ENCODE data around the gene NOX5.

Gene NOX5

GRCh38 chr15:69072906-69073305, 58.4 kb downstream of the NOX5 start:
- WGBS = 93% methylated on average over 2 of the region's 2 CpGs
- Histone ChIP-seq H3K9ac (ENCODE audit: low read depth, low read length) (no peak overlapping the region), H3K9me3 (ENCODE audit: insufficient read depth, low read depth, low read length) (no peaks in the 10 kb centered on the region), H3K27ac (ENCODE audit: low read depth, low read length) (no peak overlapping the region), H3K36me3 (ENCODE audit: insufficient read depth, low read length) (no peaks in the 10 kb centered on the region), H3K27me3 (ENCODE audit: insufficient read depth, low read length) (peaks cover 35% of the 10 kb centered on the region), H3K4me1 (ENCODE audit: insufficient read depth, low read length) (peaks cover 16% of the 10 kb centered on the region), H3K4me3 (ENCODE audit: low read length) (no peak overlapping the region)

GRCh38 chr15:69074001-69074842, 59.7 kb downstream of the NOX5 start:
- WGBS = 1% methylated on average over 45 of the region's 45 CpGs
- Histone ChIP-seq H3K9ac (ENCODE audit: low read depth, low read length) (peak overlapping the region; percentile 72), H3K9me3 (ENCODE audit: insufficient read depth, low read depth, low read length) (no peaks in the 10 kb centered on the region), H3K27ac (ENCODE audit: low read depth, low read length) (no peak overlapping the region), H3K27me3 (ENCODE audit: insufficient read depth, low read length) (peaks cover 35% of the 10 kb centered on the region), H3K4me1 (ENCODE audit: insufficient read depth, low read length) (peaks cover 16% of the 10 kb centered on the region), H3K36me3 (ENCODE audit: insufficient read depth, low read length) (no peaks in the 10 kb centered on the region), H3K4me3 (ENCODE audit: low read length) (peak overlapping the region; percentile 65)

GRCh38 chr15:69074843-69075224, 60.3 kb downstream of the NOX5 start:
- Histone ChIP-seq H3K27ac (ENCODE audit: low read depth, low read length) (no peak overlapping the region), H3K9ac (ENCODE audit: low read depth, low read length) (peak overlapping the region; percentile 72), H3K27me3 (ENCODE audit: insufficient read depth, low read length) (peaks cover 35% of the 10 kb centered on the region), H3K9me3 (ENCODE audit: insufficient read depth, low read depth, low read length) (no peaks in the 10 kb centered on the region), H3K4me3 (ENCODE audit: low read length) (peak overlapping the region; percentile 65), H3K36me3 (ENCODE audit: insufficient read depth, low read length) (no peaks in the 10 kb centered on the region), H3K4me1 (ENCODE audit: insufficient read depth, low read length) (peaks cover 16% of the 10 kb centered on the region)
- 16% methylated on average over 6 of the region's 6 CpGs for WGBS

GRCh38 chr15:69075440-69075839, 60.9 kb downstream of the NOX5 start:
- Histone ChIP-seq H3K36me3 (ENCODE audit: insufficient read depth, low read length) (no peaks in the 10 kb centered on the region), H3K27ac (ENCODE audit: low read depth, low read length) (no peak overlapping the region), H3K9me3 (ENCODE audit: insufficient read depth, low read depth, low read length) (no peaks in the 10 kb centered on the region), H3K4me1 (ENCODE audit: insufficient read depth, low read length) (peaks cover 19% of the 10 kb centered on the region), H3K9ac (ENCODE audit: low read depth, low read length) (no peak overlapping the region), H3K27me3 (ENCODE audit: insufficient read depth, low read length) (peaks cover 35% of the 10 kb centered on the region), H3K4me3 (ENCODE audit: low read length) (no peak overlapping the region)
- WGBS = 87% methylated on average over 5 of the region's 5 CpGs

- Histone ChIP-seq H3K4me1 (ENCODE audit: insufficient read depth, low read length) (peaks cover 31% of the 10 kb centered on the region), H3K27me3 (ENCODE audit: insufficient read depth, low read length) (peaks cover 32% of the 10 kb centered on the region), H3K9me3 (ENCODE audit: insufficient read depth, low read depth, low read length) (no peaks in the 10 kb centered on the region), H3K4me3 (ENCODE audit: low read length) (no peak overlapping the region), H3K9ac (ENCODE audit: low read depth, low read length) (no peak overlapping the region), H3K27ac (ENCODE audit: low read depth, low read length) (no peak overlapping the region), H3K36me3 (ENCODE audit: insufficient read depth, low read length) (no peaks in the 10 kb centered on the region)
- 93% methylated on average over 1 of the region's 1 CpG for WGBS
Observed at GRCh38 chr15:69076756-69077155, 62.3 kb downstream of the NOX5 start.

- WGBS = 92% methylated on average over 8 of the region's 8 CpGs
- H3K4me1 ChIP-seq (ENCODE audit: insufficient read depth, low read length) = peaks cover 28% of the 10 kb centered on the region
Observed at GRCh38 chr15:69078638-69079037, 64.1 kb downstream of the NOX5 start.

GRCh38 chr15:69080295-69081248, 66.1 kb downstream of the NOX5 start:
- Histone ChIP-seq H3K27me3 (ENCODE audit: insufficient read depth, low read length) (peaks cover 44% of the 10 kb centered on the region), H3K9ac (ENCODE audit: low read depth, low read length) (no peak overlapping the region), H3K4me1 (ENCODE audit: insufficient read depth, low read length) (peaks cover 32% of the 10 kb centered on the region), H3K27ac (ENCODE audit: low read depth, low read length) (no peak overlapping the region), H3K4me3 (ENCODE audit: low read length) (no peak overlapping the region), H3K9me3 (ENCODE audit: insufficient read depth, low read depth, low read length) (no peaks in the 10 kb centered on the region), H3K36me3 (ENCODE audit: insufficient read depth, low read length) (no peaks in the 10 kb centered on the region)
- WGBS = 63% methylated on average over 7 of the region's 8 CpGs

More at GRCh38 chr15:69078638-69079037, 64.1 kb downstream of the NOX5 start:
- Histone ChIP-seq H3K27me3 (ENCODE audit: insufficient read depth, low read length) (peaks cover 38% of the 10 kb centered on the region), H3K36me3 (ENCODE audit: insufficient read depth, low read length) (no peaks in the 10 kb centered on the region), H3K9ac (ENCODE audit: low read depth, low read length) (no peak overlapping the region), H3K9me3 (ENCODE audit: insufficient read depth, low read depth, low read length) (no peaks in the 10 kb centered on the region), H3K27ac (ENCODE audit: low read depth, low read length) (no peak overlapping the region), H3K4me3 (ENCODE audit: low read length) (no peak overlapping the region)

- Histone ChIP-seq H3K9ac (ENCODE audit: low read depth, low read length) (no peak overlapping the region), H3K27me3 (ENCODE audit: insufficient read depth, low read length) (peaks cover 38% of the 10 kb centered on the region), H3K27ac (ENCODE audit: low read depth, low read length) (no peak overlapping the region), H3K4me1 (ENCODE audit: insufficient read depth, low read length) (peaks cover 39% of the 10 kb centered on the region), H3K4me3 (ENCODE audit: low read length) (no peak overlapping the region), H3K36me3 (ENCODE audit: insufficient read depth, low read length) (no peaks in the 10 kb centered on the region), H3K9me3 (ENCODE audit: insufficient read depth, low read depth, low read length) (no peaks in the 10 kb centered on the region)
- 88% methylated on average over 10 of the region's 10 CpGs for WGBS
Observed at GRCh38 chr15:69081310-69082004, 67.0 kb downstream of the NOX5 start.

- H3K4me1 ChIP-seq (ENCODE audit: insufficient read depth, low read length) = peaks cover 45% of the 10 kb centered on the region
- H3K27me3 ChIP-seq (ENCODE audit: insufficient read depth, low read length) = peaks cover 40% of the 10 kb centered on the region
- no peaks in the 10 kb centered on the region for H3K36me3 ChIP-seq (ENCODE audit: insufficient read depth, low read length)
- H3K27ac ChIP-seq (ENCODE audit: low read depth, low read length) = no peak overlapping the region
- no peak overlapping the region for H3K9ac ChIP-seq (ENCODE audit: low read depth, low read length)
- WGBS = 96% methylated on average over 3 of the region's 3 CpGs
- H3K9me3 ChIP-seq (ENCODE audit: insufficient read depth, low read depth, low read length) = no peaks in the 10 kb centered on the region
- H3K4me3 ChIP-seq (ENCODE audit: low read length) = no peak overlapping the region
Observed at GRCh38 chr15:69082021-69082502, 67.6 kb downstream of the NOX5 start.

GRCh38 chr15:69082554-69082953, 68.1 kb downstream of the NOX5 start:
- peaks cover 50% of the 10 kb centered on the region for H3K4me1 ChIP-seq (ENCODE audit: insufficient read depth, low read length)
- H3K9me3 ChIP-seq (ENCODE audit: insufficient read depth, low read depth, low read length) = no peaks in the 10 kb centered on the region
- no peaks in the 10 kb centered on the region for H3K36me3 ChIP-seq (ENCODE audit: insufficient read depth, low read length)
- no peak overlapping the region for H3K27ac ChIP-seq (ENCODE audit: low read depth, low read length)
- H3K4me3 ChIP-seq (ENCODE audit: low read length) = no peak overlapping the region
- H3K27me3 ChIP-seq (ENCODE audit: insufficient read depth, low read length) = peaks cover 45% of the 10 kb centered on the region
- 97% methylated on average over 3 of the region's 3 CpGs for WGBS
- no peak overlapping the region for H3K9ac ChIP-seq (ENCODE audit: low read depth, low read length)

All from HUES64 (cell line).